Mononuclear cell (primary cell): ENCODE data around the gene NACC2. TPM values are rescaled to one million over a fixed set of nuclear protein-coding genes. Genes with fewer than 3 reads are reported as not detected.

ENCODE experiments used
- H3K27me3 ChIP-seq: 2 replicates; pipeline ENCODE4 v1.6.0; 2011; ENCODE audit warnings: low read length, control low read depth; ENCODE audit not compliant: insufficient read depth
- H3K4me1 ChIP-seq: 2 replicates; pipeline ENCODE4 v1.5.1; 2011; ENCODE audit warnings: mild to moderate bottlenecking, low read length, control low read depth; ENCODE audit not compliant: insufficient read depth
- H3K4me3 ChIP-seq: 2 replicates; pipeline ENCODE4 v1.5.1; 2011; ENCODE audit warnings: mild to moderate bottlenecking, low read length, moderate library complexity
- H3K9me3 ChIP-seq: 2 replicates; pipeline ENCODE4 v1.5.1; 2011; ENCODE audit warnings: low read depth, mild to moderate bottlenecking, control low read depth, low read length
- total RNA-seq: library from RNA; depleted of rRNA; stranded (reverse); fragments of >200 nt; gene quantifications from one replicate; pipeline ENCODE4 v1.2.3, GENCODE V29; 2012

The NACC2 gene
- total RNA-seq, 1 donor: 9.2 TPM

- Histone ChIP-seq H3K9me3 (no peaks in the 10 kb centered on the region), H3K27me3 (no peaks in the 10 kb centered on the region), H3K4me1 (no peaks in the 10 kb centered on the region), H3K4me3 (no peak overlapping the region)
Observed at GRCh38 chr9:136011376-136011702, 83.8 kb downstream of the NACC2 start.

- H3K4me1 ChIP-seq: no peaks in the 10 kb centered on the region
- no peaks in the 10 kb centered on the region for H3K27me3 ChIP-seq
- H3K9me3 ChIP-seq: no peaks in the 10 kb centered on the region
- no peak overlapping the region for H3K4me3 ChIP-seq
Observed at GRCh38 chr9:136010615-136011361, 84.3 kb downstream of the NACC2 start.

GRCh38 chr9:136010176-136010575 lies 84.9 kb downstream of the NACC2 start:
- no peak overlapping the region for H3K4me3 ChIP-seq
- no peaks in the 10 kb centered on the region for H3K27me3 ChIP-seq
- no peaks in the 10 kb centered on the region for H3K4me1 ChIP-seq
- no peaks in the 10 kb centered on the region for H3K9me3 ChIP-seq

- Histone ChIP-seq H3K9me3 (no peaks in the 10 kb centered on the region), H3K27me3 (no peaks in the 10 kb centered on the region), H3K4me1 (no peaks in the 10 kb centered on the region)
Observed at GRCh38 chr9:136009516-136009915, 85.6 kb downstream of the NACC2 start.

GRCh38 chr9:136008693-136008997 lies 86.4 kb downstream of the NACC2 start:
- H3K27me3 ChIP-seq: no peaks in the 10 kb centered on the region
- no peaks in the 10 kb centered on the region for H3K4me1 ChIP-seq
- no peak overlapping the region for H3K4me3 ChIP-seq
- no peaks in the 10 kb centered on the region for H3K9me3 ChIP-seq

More at GRCh38 chr9:136009516-136009915, 85.6 kb downstream of the NACC2 start:
- no peak overlapping the region for H3K4me3 ChIP-seq

GRCh38 chr9:136007934-136008692 lies 87.0 kb downstream of the NACC2 start:
- Histone ChIP-seq H3K4me3 (no peak overlapping the region), H3K27me3 (no peaks in the 10 kb centered on the region), H3K4me1 (no peaks in the 10 kb centered on the region), H3K9me3 (no peaks in the 10 kb centered on the region)

GRCh38 chr9:136007276-136007933 lies 87.7 kb downstream of the NACC2 start:
- H3K9me3 ChIP-seq: no peaks in the 10 kb centered on the region
- no peaks in the 10 kb centered on the region for H3K4me1 ChIP-seq
- no peaks in the 10 kb centered on the region for H3K27me3 ChIP-seq
- no peak overlapping the region for H3K4me3 ChIP-seq

GRCh38 chr9:136006169-136006568 lies 88.9 kb downstream of the NACC2 start:
- H3K4me1 ChIP-seq: no peaks in the 10 kb centered on the region
- H3K9me3 ChIP-seq: no peaks in the 10 kb centered on the region
- no peaks in the 10 kb centered on the region for H3K27me3 ChIP-seq
- no peak overlapping the region for H3K4me3 ChIP-seq

GRCh38 chr9:136004712-136005111 lies 90.4 kb downstream of the NACC2 start:
- no peak overlapping the region for H3K4me3 ChIP-seq
- no peaks in the 10 kb centered on the region for H3K9me3 ChIP-seq
- H3K4me1 ChIP-seq: no peaks in the 10 kb centered on the region
- H3K27me3 ChIP-seq: no peaks in the 10 kb centered on the region

GRCh38 chr9:136004219-136004618 lies 90.9 kb downstream of the NACC2 start:
- no peaks in the 10 kb centered on the region for H3K4me1 ChIP-seq
- no peak overlapping the region for H3K4me3 ChIP-seq
- H3K27me3 ChIP-seq: no peaks in the 10 kb centered on the region
- no peaks in the 10 kb centered on the region for H3K9me3 ChIP-seq

- no peaks in the 10 kb centered on the region for H3K4me1 ChIP-seq
- H3K9me3 ChIP-seq: no peaks in the 10 kb centered on the region
- H3K27me3 ChIP-seq: no peaks in the 10 kb centered on the region
- H3K4me3 ChIP-seq: no peak overlapping the region
Observed at GRCh38 chr9:136003411-136004218, 91.5 kb downstream of the NACC2 start.

- H3K4me3 ChIP-seq: no peak overlapping the region
- no peaks in the 10 kb centered on the region for H3K9me3 ChIP-seq
- H3K27me3 ChIP-seq: no peaks in the 10 kb centered on the region
- H3K4me1 ChIP-seq: no peaks in the 10 kb centered on the region
Observed at GRCh38 chr9:136002881-136003280, 92.2 kb downstream of the NACC2 start.

- Histone ChIP-seq H3K9me3 (no peaks in the 10 kb centered on the region), H3K4me3 (no peak overlapping the region)
Observed at GRCh38 chr9:136002215-136002614, 92.9 kb downstream of the NACC2 start.

GRCh38 chr9:136001231-136001630 lies 93.9 kb downstream of the NACC2 start:
- Histone ChIP-seq H3K4me3 (no peak overlapping the region), H3K9me3 (no peaks in the 10 kb centered on the region), H3K4me1 (no peaks in the 10 kb centered on the region), H3K27me3 (no peaks in the 10 kb centered on the region)

More at GRCh38 chr9:136002215-136002614, 92.9 kb downstream of the NACC2 start:
- H3K27me3 ChIP-seq: no peaks in the 10 kb centered on the region
- no peaks in the 10 kb centered on the region for H3K4me1 ChIP-seq
